ENCODE data around the gene SRD5A1. TPM values are rescaled to one million over a fixed set of nuclear protein-coding genes. Genes with fewer than 3 reads are reported as not detected.

The SRD5A1 gene
- total RNA-seq, 3 donors from 2014 or later: 3.6 to 10.6 (median 7.0) TPM

DNA sequence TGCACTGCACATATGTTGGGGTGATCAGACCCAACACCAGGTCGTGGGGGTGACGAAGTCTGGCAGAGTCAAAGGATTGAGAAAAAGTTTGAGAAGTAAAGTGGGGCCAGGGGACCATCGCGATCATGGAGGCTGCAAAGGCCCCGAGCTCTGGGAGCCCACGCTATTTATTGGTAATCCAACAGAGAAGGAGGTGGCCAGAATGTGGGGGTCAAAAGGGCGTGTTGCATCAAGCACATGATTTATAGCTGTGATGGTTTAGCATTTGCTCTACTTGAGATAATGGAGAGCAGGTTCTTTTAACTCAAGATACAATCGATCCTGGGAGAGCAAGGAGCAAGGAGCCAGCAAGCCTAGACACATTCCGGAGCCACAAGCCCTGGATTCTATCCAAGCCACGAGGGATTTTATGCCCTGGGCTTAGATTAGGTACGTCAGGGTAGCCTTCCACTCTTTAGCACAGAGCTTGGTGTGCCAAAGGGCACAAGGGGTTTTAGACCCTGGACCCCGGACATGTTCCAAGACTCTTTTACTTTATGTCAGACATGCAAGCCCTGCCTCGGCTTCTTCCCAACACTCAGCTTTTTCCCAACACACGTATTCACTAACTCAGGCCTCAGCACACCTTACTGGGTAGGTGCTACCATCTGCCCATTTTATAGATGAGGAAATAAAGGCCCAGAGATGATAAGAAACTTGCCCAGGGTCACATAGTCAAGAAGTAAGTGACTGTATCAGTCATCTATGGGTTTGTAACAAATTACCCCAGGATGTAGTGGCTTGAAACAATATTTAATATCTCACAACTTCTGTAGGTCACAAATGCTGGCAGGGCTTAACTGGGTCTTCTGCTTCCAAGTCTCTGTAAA, 39.9 kb upstream of the SRD5A1 start:
- intact Hi-C loops (cut with DNase I; ENCODE audit: low total_unique reads): no loop called here
- DNase-seq (ENCODE audit: low spot score in 2 of 2): no peak
- TF ChIP-seq POLR2AphosphoS5 (IDR thresholded peaks at IDR 0.05): no peak
- TF ChIP-seq, protein P1, sequence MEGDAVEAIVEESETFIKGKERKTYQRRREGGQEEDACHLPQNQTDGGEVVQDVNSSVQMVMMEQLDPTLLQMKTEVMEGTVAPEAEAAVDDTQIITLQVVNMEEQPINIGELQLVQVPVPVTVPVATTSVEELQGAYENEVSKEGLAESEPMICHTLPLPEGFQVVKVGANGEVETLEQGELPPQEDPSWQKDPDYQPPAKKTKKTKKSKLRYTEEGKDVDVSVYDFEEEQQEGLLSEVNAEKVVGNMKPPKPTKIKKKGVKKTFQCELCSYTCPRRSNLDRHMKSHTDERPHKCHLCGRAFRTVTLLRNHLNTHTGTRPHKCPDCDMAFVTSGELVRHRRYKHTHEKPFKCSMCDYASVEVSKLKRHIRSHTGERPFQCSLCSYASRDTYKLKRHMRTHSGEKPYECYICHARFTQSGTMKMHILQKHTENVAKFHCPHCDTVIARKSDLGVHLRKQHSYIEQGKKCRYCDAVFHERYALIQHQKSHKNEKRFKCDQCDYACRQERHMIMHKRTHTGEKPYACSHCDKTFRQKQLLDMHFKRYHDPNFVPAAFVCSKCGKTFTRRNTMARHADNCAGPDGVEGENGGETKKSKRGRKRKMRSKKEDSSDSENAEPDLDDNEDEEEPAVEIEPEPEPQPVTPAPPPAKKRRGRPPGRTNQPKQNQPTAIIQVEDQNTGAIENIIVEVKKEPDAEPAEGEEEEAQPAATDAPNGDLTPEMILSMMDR (IDR thresholded peaks at IDR 0.05): no peak
- TF ChIP-seq POLR2A (IDR thresholded peaks at IDR 0.05): no peak
- Histone ChIP-seq H3K36me3 (no peaks in the 10 kb centered on the region), H3K27ac (no peak overlapping the region), H3K9me3 (no peaks in the 10 kb centered on the region), H3K4me3 (no peak overlapping the region), H3K4me1 (no peaks in the 10 kb centered on the region), H3K27me3 (no peaks in the 10 kb centered on the region)

DNA sequence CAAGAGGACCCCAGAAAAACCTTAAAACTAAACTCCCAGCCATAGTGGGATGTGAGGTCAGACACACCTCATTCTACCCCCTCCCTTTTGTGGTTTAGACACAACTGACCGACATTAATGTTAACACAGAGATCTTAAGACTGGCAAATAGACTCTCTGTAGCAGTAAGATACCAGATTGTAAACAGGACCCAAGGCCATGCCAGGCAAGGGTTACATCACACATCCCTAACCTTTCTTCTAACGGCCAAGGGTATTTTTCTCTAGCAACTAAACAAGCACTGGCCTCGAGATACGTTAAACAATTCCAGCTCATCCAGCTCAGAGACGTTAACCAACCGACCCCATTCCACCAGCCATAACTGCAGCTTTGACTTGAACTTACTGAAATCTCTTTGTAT, 39.2 kb upstream of the SRD5A1 start:
- Histone ChIP-seq H3K27ac (no peak overlapping the region), H3K4me1 (no peaks in the 10 kb centered on the region), H3K36me3 (no peaks in the 10 kb centered on the region), H3K27me3 (no peaks in the 10 kb centered on the region), H3K4me3 (no peak overlapping the region), H3K9me3 (no peaks in the 10 kb centered on the region)
- no peak for DNase-seq (ENCODE audit: low spot score in 2 of 2)
- no peak for TF ChIP-seq POLR2A (IDR thresholded peaks at IDR 0.05)
- TF ChIP-seq, protein P1 (IDR thresholded peaks at IDR 0.05): no peak
- no peak for TF ChIP-seq POLR2AphosphoS5 (IDR thresholded peaks at IDR 0.05)
- intact Hi-C loops (cut with DNase I; ENCODE audit: low total_unique reads): no loop called here

DNA sequence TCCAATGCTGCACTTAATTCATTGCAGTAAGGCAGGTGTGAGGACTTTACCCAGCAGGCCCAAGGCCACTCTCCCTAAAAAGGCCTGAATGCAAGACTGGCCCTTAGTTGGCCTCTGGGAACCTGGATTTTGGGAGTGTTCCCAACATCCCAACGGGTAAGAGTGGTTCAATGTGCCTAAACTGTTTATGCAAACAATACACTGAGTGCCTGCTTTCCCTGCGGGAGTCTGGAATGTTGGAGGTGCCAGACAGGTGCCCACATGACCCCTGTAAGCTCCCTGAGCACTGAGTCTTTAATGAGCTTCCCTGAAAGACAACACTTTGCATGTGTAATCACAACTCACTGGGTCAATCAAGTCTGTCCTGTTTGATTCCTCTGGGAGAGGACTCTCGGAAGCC, 37.8 kb upstream of the SRD5A1 start:
- intact Hi-C loops (cut with DNase I; ENCODE audit: low total_unique reads): no loop called here
- no peaks in the 10 kb centered on the region for H3K36me3 ChIP-seq
- no peak overlapping the region for H3K4me3 ChIP-seq
- TF ChIP-seq POLR2A (IDR thresholded peaks at IDR 0.05): no peak
- TF ChIP-seq POLR2AphosphoS5 (IDR thresholded peaks at IDR 0.05): no peak
- TF ChIP-seq, protein P1 (IDR thresholded peaks at IDR 0.05): no peak
- no peaks in the 10 kb centered on the region for H3K27me3 ChIP-seq
- H3K27ac ChIP-seq: no peak overlapping the region
- H3K4me1 ChIP-seq: no peaks in the 10 kb centered on the region
- no peaks in the 10 kb centered on the region for H3K9me3 ChIP-seq
- DNase-seq (ENCODE audit: low spot score in 2 of 2): no peak

DNA sequence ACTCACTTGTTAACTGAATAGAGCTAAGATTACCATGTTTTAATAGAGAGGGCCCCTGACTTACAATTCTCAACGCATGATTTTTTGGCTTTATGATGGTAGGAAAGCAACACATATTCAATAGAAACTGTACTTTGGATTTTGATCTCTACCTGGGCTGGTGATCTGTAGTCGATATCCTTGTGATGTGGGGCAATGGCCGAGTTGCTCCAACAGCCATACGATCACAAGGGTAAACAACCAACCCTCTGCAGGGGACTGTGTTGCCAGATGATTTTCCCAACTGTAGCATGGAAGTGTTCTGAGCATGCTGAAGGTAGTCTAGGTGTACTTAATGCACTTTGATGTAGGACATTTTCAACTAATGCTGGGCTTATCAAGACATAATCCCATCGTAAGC, 36.9 kb upstream of the SRD5A1 start:
- no peaks in the 10 kb centered on the region for H3K9me3 ChIP-seq
- TF ChIP-seq, protein P1 (IDR thresholded peaks at IDR 0.05): no peak
- TF ChIP-seq POLR2AphosphoS5 (IDR thresholded peaks at IDR 0.05) (no peak), POLR2A (IDR thresholded peaks at IDR 0.05) (no peak)
- no peak overlapping the region for H3K27ac ChIP-seq
- no peak overlapping the region for H3K4me3 ChIP-seq
- no peak for DNase-seq (ENCODE audit: low spot score in 2 of 2)
- intact Hi-C loops (cut with DNase I; ENCODE audit: low total_unique reads): no loop called here
- H3K36me3 ChIP-seq: no peaks in the 10 kb centered on the region
- no peaks in the 10 kb centered on the region for H3K4me1 ChIP-seq
- no peaks in the 10 kb centered on the region for H3K27me3 ChIP-seq

DNA sequence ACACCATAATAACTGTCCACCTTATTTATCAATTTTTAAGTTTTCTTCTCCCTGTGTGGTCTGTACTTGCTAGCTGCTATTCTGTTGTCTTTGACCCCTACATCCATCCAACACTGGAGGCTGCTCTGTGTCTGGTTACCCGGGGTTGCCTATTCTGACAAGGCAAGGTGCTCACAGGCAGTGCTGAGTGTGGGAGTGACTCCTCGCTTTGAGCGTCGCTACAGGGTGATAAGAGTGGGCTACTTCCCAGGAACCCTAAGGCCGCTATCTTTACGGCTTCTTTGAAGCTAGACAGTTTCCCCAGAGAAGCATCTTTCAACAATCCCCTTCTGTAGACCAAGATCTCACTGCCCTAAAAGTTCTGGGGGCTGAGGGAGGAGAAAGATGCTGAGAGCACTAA, 35.7 kb upstream of the SRD5A1 start:
- Histone ChIP-seq H3K27me3 (no peaks in the 10 kb centered on the region), H3K9me3 (no peaks in the 10 kb centered on the region), H3K4me3 (no peak overlapping the region), H3K36me3 (no peaks in the 10 kb centered on the region), H3K27ac (no peak overlapping the region), H3K4me1 (no peaks in the 10 kb centered on the region)
- DNase-seq (ENCODE audit: low spot score in 2 of 2): no peak
- intact Hi-C loops (cut with DNase I; ENCODE audit: low total_unique reads): no loop called here
- TF ChIP-seq, protein P1 (IDR thresholded peaks at IDR 0.05): no peak
- no peak for TF ChIP-seq POLR2AphosphoS5 (IDR thresholded peaks at IDR 0.05)
- no peak for TF ChIP-seq POLR2A (IDR thresholded peaks at IDR 0.05)
